DOHH2 (cell line): ENCODE results near the gene SMPD3.

Experiments used
- H3F3A ChIP-seq: fragments of 200-600 bp; sonication (generic), shearing (Covaris generic); 2 replicates; pipeline ENCODE4 v1.6.0; 2016; ENCODE audit warnings: antibody characterized with exemption, mild to moderate bottlenecking; ENCODE audit not compliant: control insufficient read depth, insufficient read depth
- H3K27ac ChIP-seq: fragments of 200-600 bp; sonication (generic); 2 replicates; pipeline ENCODE4 v1.5.1; 2014; ENCODE audit warnings: low read depth, mild to moderate bottlenecking, low read length, moderate library complexity
- H3K27me3 ChIP-seq: fragments of 200-600 bp; sonication (generic); 2 replicates; pipeline ENCODE4 v1.6.1; 2014; ENCODE audit warnings: mild to moderate bottlenecking, low read length, mixed read lengths; ENCODE audit not compliant: control insufficient read depth
- H3K36me3 ChIP-seq: fragments of 200-600 bp; sonication (generic); 2 replicates; pipeline ENCODE4 v1.6.1; 2014; ENCODE audit warnings: mild to moderate bottlenecking, low read length, moderate library complexity, mixed read lengths; ENCODE audit not compliant: control insufficient read depth
- H3K4me1 ChIP-seq: fragments of 200-600 bp; sonication (generic); 2 replicates; pipeline ENCODE4 v1.6.1; 2014; ENCODE audit warnings: mild to moderate bottlenecking, low read length, mixed read lengths; ENCODE audit not compliant: control insufficient read depth
- H3K4me2 ChIP-seq: fragments of 200-600 bp; sonication (generic); 2 replicates; pipeline ENCODE4 v1.6.0; 2014; ENCODE audit warnings: mild to moderate bottlenecking, low read length, moderate library complexity
- H3K4me3 ChIP-seq: fragments of 200-600 bp; sonication (generic); 2 replicates; pipeline ENCODE4 v1.5.1; 2014; ENCODE audit warnings: mild to moderate bottlenecking, low read length, mixed read lengths
- H3K79me2 ChIP-seq: fragments of 200-600 bp; sonication (generic); 2 replicates; pipeline ENCODE4 v1.6.1; 2014; ENCODE audit warnings: mild to moderate bottlenecking, low read length, mixed read lengths; ENCODE audit not compliant: control insufficient read depth
- H3K9me2 ChIP-seq: fragments of 200-600 bp; sonication (generic); replicated peaks from 2 replicates; pipeline ENCODE4 v1.6.1; 2014; ENCODE audit warnings: mild to moderate bottlenecking, low read length, mixed read lengths; ENCODE audit not compliant: control insufficient read depth
- H3K9me3 ChIP-seq: fragments of 200-600 bp; sonication (generic); 2 replicates; pipeline ENCODE4 v1.6.1; 2014; ENCODE audit warnings: antibody characterized with exemption, low read length, mixed read lengths; ENCODE audit not compliant: control insufficient read depth, insufficient read depth
- H4K20me1 ChIP-seq: fragments of 200-600 bp; sonication (generic); 2 replicates; pipeline ENCODE4 v1.6.0; 2014; ENCODE audit warnings: low read depth, mild to moderate bottlenecking, antibody characterized with exemption, low read length, moderate library complexity; ENCODE audit not compliant: control insufficient read depth, insufficient read depth
- CTCF ChIP-seq: fragments of 200-600 bp; sonication (generic); IDR thresholded peaks from one replicate; pipeline ENCODE4 v1.5.1; 2014; ENCODE audit warnings: antibody characterized with exemption, mild to moderate bottlenecking, low read depth, low read length; ENCODE audit not compliant: poor library complexity, severe bottlenecking
- EZH2phosphoT487 ChIP-seq: fragments of 200-600 bp; sonication (generic); IDR thresholded peaks from 2 replicates; pipeline ENCODE4 v1.6.1; 2017; ENCODE audit warnings: borderline replicate concordance, mild to moderate bottlenecking, antibody characterized with exemption, low read length, moderate library complexity, mixed read lengths

The SMPD3 gene

DNA sequence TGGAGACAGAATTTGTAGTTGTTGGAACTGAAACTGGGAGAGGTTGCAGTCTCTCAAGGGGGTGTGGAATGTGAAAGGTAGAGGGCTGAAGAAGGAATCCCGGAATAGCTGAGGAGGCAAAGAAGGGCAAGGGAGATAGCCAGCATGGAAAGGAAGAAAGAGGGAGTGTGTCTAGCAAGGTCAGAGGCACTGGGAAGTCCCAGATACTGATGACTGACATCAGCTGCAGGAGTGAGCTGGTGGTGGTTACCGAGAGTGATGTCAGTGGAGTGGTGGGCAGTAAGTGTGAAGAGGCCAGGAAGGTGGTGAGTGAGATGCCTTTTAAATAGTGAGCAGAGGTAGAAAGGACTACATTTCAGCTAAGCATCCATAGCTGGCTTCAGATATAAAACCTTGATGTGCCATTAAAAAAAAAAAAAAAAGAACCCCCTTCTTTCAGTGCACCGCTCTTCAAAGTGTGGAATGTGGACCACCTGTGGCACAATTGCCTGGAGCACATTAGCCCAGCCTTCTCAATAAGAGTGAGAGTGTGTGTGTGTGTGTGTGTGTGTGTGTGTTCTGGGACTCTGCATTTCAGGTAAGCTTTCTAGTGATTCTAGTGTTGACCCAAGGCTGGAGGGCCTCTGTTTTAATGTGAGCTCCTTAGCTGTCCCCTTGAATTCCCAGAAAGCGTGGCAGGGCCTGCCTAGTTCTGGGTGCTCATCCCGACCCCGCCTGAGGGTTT is 129.0 kb downstream of the SMPD3 start:
- Histone ChIP-seq H3K9me2 (no peaks in the 10 kb centered on the region), H3K79me2 (peaks cover 18% of the 10 kb centered on the region), H3K9me3 (no peaks in the 10 kb centered on the region), H3K4me1 (no peaks in the 10 kb centered on the region), H3K4me3 (no peak overlapping the region), H3K27me3 (no peaks in the 10 kb centered on the region), H3K4me2 (no peak overlapping the region), H3K27ac (no peak overlapping the region), H3F3A (no peaks in the 10 kb centered on the region), H3K36me3 (peaks cover 61% of the 10 kb centered on the region), H4K20me1 (no peaks in the 10 kb centered on the region)
- TF ChIP-seq EZH2phosphoT487 (no peak), CTCF (no peak)

- Histone ChIP-seq H3K9me2 (no peaks in the 10 kb centered on the region), H4K20me1 (no peaks in the 10 kb centered on the region), H3K36me3 (peaks cover 63% of the 10 kb centered on the region), H3K4me3 (no peak overlapping the region), H3K79me2 (peaks cover 73% of the 10 kb centered on the region), H3K27ac (no peak overlapping the region), H3K4me1 (peaks cover 22% of the 10 kb centered on the region), H3F3A (0 out of 2 replicates have a peak, but pooled peaks cover 3% of the 10 kb centered on the region), H3K9me3 (no peaks in the 10 kb centered on the region), H3K4me2 (no peak overlapping the region), H3K27me3 (no peaks in the 10 kb centered on the region)
- TF ChIP-seq CTCF (no peak), EZH2phosphoT487 (no peak)
Measured at GRCh38 chr16:68313116-68313515, 135.2 kb downstream of the SMPD3 start.

DNA sequence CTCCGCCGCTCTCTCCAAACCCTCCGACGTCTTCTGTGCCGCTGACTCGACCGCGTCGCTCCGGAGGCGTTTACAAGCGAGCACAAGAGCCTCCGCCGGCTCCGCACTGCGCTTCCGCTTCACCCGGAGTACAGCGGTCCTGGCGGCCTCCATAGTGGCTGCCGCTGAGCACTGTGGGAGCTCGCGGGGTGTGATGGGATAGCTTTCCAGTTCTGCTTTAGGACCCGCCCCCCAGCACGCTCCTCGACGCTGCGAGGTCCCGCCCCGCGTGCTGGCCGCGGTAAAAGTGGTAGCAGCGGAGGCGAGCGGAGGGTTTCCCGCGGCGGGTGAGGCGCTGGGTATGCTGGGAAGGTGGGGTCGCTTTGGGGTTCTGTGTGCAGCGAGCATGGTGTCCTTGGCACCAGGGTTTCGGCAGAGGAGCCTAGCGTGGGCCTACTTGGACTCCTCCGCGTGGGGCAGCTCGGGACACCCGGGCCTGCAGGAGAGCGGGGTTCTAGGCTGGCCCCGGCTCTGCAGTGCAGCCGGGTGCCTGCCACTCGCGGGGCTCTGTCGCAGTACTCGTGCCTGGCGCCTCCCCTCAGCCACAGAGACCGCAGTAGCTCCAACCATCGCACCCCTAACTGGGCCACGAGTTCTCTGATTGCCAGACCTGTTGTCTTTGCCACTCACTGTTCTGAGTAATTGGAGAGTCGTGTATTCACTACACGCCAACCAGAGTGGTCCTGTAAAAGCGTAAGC is 137.4 kb downstream of the SMPD3 start, which contains the start of the genes PRMT7 and SLC7A6OS:
TSS of gene PRMT7 (plus strand) at position 246 of the 738 bp plus-strand sequence. CDS start 4,961 bp downstream, outside the sequence.
TSS of gene SLC7A6OS (minus strand) at position 173 of the 738 bp plus-strand sequence. CDS start at position 153, 20 bp downstream.
- H3K27ac ChIP-seq: peak within 1 kb of the TSS; percentile 66
- peaks cover 7% of the 10 kb centered on the region; the same call in 1 of the 2 replicates for H3F3A ChIP-seq
- no peaks in the 10 kb centered on the region for H4K20me1 ChIP-seq
- H3K4me2 ChIP-seq: peak within 1 kb of the TSS; percentile 91
- no peaks in the 10 kb centered on the region for H3K27me3 ChIP-seq
- H3K9me3 ChIP-seq: no peaks in the 10 kb centered on the region
- H3K79me2 ChIP-seq: peaks cover 91% of the 10 kb centered on the region
- TF ChIP-seq CTCF (peak; percentile 24), EZH2phosphoT487 (no peak)
- H3K36me3 ChIP-seq: peaks cover 72% of the 10 kb centered on the region
- H3K9me2 ChIP-seq: no peaks in the 10 kb centered on the region
- peak within 1 kb of the TSS; percentile 99 for H3K4me3 ChIP-seq
- H3K4me1 ChIP-seq: peaks cover 22% of the 10 kb centered on the region
